NCI-H226 (cell line): Measurements from ENCODE around the gene ZXDC.

Experiments
- DNase-seq: peaks from one replicate; pipeline ENCODE4 v3.0.0-alpha.2; 2015

ZXDC gene

GRCh38 chr3:126413693-126414080 lies 62.0 kb downstream of the ZXDC start:
- DNase-seq, result no peak

- DNase-seq, result no peak
These were observed 62.6 kb downstream of the ZXDC start for GRCh38 chr3:126412841-126413692.

DNA sequence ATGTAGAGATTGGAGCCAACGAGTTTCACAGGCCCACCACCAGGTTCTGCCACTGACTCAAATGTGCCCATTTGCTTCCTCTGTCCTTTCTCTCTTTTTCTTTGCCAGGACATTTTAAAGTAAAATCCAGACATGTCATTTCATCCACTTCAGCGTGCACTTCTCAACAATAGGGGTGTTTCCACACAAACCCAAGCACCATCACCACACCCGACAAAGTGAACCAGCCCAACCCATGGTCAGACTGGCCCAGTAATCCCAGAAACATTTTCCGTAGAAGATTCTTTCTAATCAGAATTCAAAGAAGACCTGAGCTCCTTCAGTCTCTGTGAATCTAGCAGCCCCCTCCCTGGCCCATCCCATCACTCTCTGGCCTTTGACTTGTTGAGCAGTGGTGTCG lies 67.6 kb downstream of the ZXDC start:
- no peak for DNase-seq

DNA sequence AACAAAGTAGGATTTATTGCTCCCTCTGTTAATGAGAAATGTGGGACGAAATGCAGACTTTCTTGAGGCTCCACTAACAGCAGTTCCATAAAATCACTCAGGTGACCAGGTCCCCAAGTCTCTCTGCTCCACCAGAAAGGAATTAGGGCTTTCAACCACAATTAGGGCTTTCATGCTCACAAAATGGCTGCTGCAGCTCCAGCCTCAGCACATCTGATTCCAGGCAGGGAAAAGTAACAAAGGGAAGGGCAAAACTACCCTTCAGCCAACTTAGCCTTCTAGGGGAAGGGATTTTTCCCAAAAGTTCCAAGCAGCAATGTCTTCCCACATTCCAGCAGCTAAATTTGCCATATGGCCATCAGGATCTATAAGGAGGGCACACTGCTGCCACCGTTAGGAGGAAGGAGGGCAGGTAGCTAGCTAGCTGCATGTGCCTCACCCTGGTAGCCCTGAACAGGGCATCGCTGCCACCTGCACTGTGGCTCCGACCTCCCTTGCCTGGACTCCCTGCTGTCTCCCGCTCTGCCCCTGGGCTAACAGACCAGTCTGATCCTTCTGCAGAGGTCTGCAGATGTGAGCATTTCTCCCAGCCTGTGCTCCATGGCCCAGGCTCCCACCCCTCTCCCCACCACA lies 68.2 kb downstream of the ZXDC start:
- no peak for DNase-seq

DNA sequence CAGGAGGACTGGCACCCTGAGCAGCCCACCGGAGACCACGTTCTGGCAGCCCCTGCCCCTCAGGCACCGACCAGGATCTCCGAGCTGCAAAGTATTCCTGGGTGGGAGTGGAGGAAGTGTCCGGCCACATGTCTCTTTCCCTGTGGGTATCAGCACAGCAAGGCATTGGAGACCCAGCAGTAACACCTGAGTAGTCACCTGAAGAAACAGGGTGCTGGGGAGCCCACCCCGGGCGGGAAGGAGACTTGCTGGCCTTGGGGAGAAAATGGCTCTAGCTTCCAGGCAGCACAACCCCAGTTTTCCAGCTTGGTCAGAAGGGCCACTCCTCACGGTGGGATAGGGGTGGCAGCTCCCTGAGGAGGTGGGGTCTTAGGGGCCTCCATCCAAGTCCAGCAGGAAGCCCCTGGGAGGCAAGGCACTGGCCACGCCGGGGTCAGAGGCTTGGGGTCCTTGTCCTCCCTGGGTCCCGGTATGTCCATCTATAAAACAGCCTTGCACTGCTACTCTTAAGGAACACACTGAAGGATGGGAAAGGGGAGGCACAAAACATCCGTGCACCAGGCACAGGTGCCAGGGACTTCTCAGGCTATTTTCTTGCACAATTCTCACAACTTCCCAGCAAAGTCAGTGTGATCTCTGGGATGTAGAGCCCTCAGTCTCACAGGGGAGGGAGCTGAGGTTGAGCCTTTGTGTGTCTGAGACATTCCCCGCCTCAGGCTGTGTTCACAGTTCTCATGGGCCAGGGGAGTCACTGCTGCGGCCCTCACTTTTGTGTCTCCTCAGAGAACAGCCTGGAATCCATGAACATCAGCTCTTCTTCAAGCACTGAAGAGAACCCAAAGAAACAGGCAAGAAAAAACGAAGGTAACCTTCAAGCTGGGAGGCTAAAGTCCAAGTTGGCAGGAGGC lies 69.0 kb downstream of the ZXDC start:
- DNase-seq, result no peak

DNA sequence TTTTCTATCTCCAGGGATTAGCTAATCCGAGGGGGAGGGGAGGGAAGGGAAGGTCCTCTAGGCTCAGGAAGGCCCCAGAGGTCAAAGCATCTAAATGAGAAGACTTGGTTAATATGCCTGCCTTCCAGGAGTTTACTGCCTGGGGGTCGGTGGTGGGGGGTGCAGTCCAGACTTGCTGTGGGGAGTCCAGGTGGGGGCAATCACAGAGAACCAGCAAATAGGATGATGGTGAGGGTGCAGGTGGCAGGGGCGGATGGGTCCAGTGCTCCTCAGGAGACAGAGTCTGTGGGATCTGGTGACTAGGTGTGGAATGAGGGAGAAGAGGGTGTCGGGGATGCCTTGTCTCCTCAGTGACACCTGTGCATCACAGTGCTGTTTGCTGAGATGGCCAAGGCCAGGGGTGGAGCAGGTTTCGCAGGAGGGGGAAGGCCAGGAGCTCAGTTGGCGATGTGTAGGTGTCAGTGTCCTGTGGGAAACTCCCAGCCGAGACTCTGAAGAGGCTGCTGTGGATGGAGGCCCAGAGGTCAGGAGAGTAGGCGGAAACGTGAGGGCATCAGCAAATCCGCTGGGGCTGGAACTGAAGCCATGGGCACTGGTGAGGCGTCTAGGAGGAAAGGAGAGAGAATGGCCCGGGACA lies 72.9 kb downstream of the ZXDC start:
- DNase-seq, result no peak

GRCh38 chr3:126402178-126402577 lies 73.5 kb downstream of the ZXDC start:
- DNase-seq, result no peak

GRCh38 chr3:126401611-126402160 lies 74.0 kb downstream of the ZXDC start:
- DNase-seq, result no peak

GRCh38 chr3:126399756-126400155 lies 75.9 kb downstream of the ZXDC start:
- no peak for DNase-seq

- DNase-seq, result no peak
These were observed 76.3 kb downstream of the ZXDC start for GRCh38 chr3:126399351-126399735.

DNA sequence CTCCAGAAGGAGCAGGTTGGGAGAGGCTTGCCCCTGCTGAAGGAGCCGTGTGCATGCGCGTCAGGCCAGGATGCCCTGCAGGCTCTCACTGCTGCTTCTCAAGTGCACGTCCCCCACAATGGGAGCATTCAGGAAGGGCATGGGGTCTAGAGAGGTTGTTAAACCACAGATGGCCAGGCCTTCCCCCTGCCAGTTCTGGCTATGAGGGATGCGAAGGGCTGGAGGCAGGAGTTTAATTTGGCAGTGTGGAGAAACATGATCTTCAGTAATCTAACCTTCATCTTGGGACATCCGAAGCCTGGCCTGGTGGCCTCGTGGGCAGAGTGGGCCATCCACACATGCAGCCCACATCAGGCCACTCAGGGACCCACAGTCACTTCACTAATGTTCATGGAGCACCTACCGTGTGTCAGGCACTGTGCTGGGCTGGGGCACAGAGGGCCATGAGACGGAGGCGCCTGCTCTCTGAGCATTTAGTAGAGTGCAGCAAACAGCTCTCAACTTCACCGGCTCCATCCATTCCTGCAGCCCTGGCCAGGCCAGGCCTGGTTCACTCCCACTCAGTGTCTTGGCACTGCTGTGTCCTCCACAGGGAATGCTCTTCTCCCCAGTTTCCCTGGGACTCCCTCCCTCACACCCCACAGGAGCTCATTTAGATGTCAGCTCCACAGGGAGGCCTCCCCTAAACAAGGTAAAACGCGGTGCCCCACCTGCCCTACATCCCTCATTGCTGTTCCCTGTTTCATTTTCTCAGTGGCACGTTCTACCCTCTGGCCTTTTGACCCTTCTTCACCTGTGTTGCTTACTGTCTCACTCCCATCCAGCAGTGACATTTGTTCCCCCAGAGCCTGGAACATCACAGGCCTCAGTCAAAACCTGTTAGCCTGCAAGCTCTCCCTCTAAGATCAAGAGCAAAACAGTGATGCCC lies 77.0 kb downstream of the ZXDC start:
- DNase-seq, result no peak

DNA sequence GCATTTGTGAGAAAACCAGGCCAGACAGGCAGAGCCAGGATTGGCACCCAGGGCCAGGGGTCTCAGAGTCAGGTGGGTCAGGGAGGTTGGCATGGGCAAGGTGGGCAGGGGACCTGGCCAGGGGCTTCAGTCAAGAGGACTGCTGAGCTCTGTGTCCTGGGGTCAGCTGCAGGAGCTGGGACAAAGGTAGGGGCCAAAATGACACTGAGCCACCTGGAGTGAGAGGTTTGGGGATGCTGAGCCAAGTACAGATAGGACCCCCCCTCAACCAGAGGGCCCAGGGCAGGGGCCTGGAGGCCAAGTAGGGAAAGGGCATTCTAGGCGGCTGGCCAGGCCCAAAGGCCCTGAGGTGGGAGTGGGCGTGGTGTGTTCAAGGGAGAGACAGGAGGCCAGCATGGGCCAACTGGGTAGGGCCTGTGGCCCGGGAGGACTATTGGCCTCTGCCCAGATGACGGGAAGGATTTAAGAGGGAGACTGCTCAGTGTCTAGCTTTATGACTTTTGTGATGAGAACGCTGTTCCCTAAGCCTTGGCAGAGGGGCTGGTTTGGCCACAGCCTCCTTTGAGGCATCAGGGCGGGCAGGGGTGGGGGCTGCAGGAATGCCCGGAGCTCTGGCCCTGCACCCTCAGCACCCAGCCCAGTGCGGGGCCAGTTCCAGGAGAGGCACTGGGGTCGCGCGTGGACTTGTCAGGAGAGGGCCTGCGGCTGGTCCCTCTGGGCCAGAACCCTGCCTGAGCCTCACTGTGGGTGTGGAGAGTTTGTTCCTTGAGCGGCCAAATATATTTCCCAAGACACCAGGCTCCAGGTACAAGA lies 77.9 kb downstream of the ZXDC start:
- no peak for DNase-seq

- DNase-seq, result no peak
These were observed 79.2 kb downstream of the ZXDC start for GRCh38 chr3:126396536-126396935.

GRCh38 chr3:126395846-126396513 lies 79.7 kb downstream of the ZXDC start:
- DNase-seq, result no peak

DNA sequence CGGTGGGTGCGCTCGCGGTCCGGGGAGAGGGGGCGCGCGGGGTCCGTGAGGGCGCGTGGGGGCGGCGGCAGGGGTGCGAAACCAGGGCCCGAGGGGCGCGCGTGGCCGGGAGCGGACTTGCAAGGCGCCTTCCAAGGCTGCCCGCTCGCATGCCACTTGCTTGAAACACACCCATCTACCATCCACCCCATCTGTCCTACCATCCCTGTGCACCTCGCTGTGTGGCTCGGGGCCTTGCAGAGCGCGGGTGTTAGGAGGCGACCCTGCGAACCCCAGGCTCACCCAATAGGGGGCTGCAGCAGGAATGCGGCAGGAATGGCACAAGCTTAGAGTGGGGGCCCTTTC lies 80.7 kb downstream of the ZXDC start:
- no peak for DNase-seq

DNA sequence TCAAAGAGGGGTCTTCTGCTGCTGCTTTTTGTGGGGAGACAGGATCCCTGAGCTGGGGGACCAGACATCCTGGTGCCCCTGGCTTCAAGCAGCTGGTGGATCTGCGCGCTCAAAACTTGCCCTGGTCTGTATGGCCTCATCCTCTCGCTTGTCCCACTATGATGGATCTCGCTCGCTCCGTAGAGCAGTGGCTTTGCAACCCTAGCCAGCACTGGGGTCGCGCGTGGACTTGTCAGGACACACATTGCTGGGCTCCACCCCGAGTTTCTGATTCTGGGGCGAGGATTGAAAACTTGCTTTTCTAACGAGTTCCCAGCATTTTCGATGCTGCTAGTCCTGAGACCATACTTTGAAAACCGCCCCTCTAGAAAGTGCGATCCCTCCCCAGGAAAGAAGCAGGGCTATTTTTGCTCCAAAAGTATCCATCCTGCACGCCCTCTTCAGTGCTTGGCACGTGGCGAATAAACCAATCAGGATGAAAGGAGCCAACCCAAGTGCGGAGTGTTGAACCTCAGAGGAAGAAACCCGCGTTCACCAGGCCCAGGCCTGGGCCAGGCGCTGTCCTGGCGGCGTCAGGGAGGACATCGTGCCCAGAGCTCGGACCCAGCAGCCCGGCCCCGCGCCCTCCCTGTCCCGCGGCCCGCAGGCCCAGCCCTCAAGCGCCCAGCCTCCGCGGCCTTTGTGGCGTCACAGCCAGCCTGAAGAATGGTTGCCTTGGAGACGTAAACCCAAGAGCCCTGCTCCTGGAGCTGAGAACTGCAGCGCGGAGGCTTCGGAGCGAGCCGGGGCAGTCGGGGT lies 81.3 kb downstream of the ZXDC start, which contains the start of gene CFAP100:
Gene CFAP100, plus strand, starts transcription at position 731 of the 798 bp plus-strand sequence. CDS start 1,092 bp downstream, outside the sequence.
- no peak for DNase-seq

GRCh38 chr3:126393563-126393962 lies 82.1 kb downstream of the ZXDC start:
- no peak for DNase-seq

GRCh38 chr3:126392246-126392645 lies 83.4 kb downstream of the ZXDC start:
- DNase-seq, result no peak

GRCh38 chr3:126391631-126392030 lies 84.1 kb downstream of the ZXDC start:
- DNase-seq, result no peak
